Colonic mucosa (tissue), 4 donors: ENCODE measurements around the gene PHF21B. TPM values are rescaled to one million over a fixed set of nuclear protein-coding genes. Genes with fewer than 3 reads are reported as not detected.

Experiments
- DNase-seq: peaks from one replicate; pipeline ENCODE4 v3.0.0-alpha.2; 2020
- H3K27ac ChIP-seq: fragments of 200-600 bp; one replicate; pipeline ENCODE4 v1.8.0; 2021
- H3K27me3 ChIP-seq: fragments of 200-600 bp; one replicate; pipeline ENCODE4 v1.8.0; 2021
- H3K36me3 ChIP-seq: fragments of 200-600 bp; one replicate; pipeline ENCODE4 v1.8.0; 2021
- H3K4me1 ChIP-seq: fragments of 200-600 bp; one replicate; pipeline ENCODE4 v1.8.0; 2021; ENCODE audit warnings: mild to moderate bottlenecking
- H3K4me3 ChIP-seq: fragments of 200-600 bp; one replicate; pipeline ENCODE4 v1.8.0; 2021
- H3K9ac ChIP-seq, 2 donors: one replicate each; pipeline ENCODE4 v1.7.0; 2013; ENCODE audit warnings: control low read depth in 2 of 2, low read depth in 2 of 2, low read length in 2 of 2
- H3K9me3 ChIP-seq: fragments of 200-600 bp; one replicate; pipeline ENCODE4 v1.8.0; 2021
- intact Hi-C: fragments of 100-400 bp; cut with DNase I; formaldehyde crosslinking; loops from one replicate; pipeline ENCODE4 v1.14.1; 2022
- total RNA-seq, 2 donors: library from RNA; stranded (reverse); fragmentation: NEBNext Ultra II Directional in 1 of 2; extraction: Animal tissue kit (Norgen Biotek cat#: 25700) in 1 of 2; gene quantifications; one replicate each; pipeline ENCODE4 v1.2.1, GENCODE V29; 2021
- TF ChIP-seq, protein P1 (sequence below): fragments of 200-600 bp; IDR thresholded peaks from one replicate; pipeline ENCODE4 v1.8.0; 2022; ENCODE audit warnings: antibody characterized with exemption, mild to moderate bottlenecking
- donor health status: healthy.
- donor health status: DM: no; HTN: no; CAD: no.
- donor health status: DM: no; HTN: no; CAD: no.

PHF21B gene
- total RNA-seq, 2 donors from 2014 or later, result not detected

- no peak for DNase-seq
- Histone ChIP-seq H3K27ac (no peak overlapping the region), H3K4me1 (no peaks in the 10 kb centered on the region), H3K9ac (no peak overlapping the region), H3K36me3 (no peaks in the 10 kb centered on the region), H3K27me3 (no peaks in the 10 kb centered on the region), H3K4me3 (no peak overlapping the region), H3K9me3 (no peaks in the 10 kb centered on the region)
- TF ChIP-seq, protein P1, sequence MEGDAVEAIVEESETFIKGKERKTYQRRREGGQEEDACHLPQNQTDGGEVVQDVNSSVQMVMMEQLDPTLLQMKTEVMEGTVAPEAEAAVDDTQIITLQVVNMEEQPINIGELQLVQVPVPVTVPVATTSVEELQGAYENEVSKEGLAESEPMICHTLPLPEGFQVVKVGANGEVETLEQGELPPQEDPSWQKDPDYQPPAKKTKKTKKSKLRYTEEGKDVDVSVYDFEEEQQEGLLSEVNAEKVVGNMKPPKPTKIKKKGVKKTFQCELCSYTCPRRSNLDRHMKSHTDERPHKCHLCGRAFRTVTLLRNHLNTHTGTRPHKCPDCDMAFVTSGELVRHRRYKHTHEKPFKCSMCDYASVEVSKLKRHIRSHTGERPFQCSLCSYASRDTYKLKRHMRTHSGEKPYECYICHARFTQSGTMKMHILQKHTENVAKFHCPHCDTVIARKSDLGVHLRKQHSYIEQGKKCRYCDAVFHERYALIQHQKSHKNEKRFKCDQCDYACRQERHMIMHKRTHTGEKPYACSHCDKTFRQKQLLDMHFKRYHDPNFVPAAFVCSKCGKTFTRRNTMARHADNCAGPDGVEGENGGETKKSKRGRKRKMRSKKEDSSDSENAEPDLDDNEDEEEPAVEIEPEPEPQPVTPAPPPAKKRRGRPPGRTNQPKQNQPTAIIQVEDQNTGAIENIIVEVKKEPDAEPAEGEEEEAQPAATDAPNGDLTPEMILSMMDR, result no peak
- intact Hi-C loops, result no loop called here
These were observed 19.0 kb downstream of the PHF21B start for GRCh38 chr22:44990810-44991209.

DNA sequence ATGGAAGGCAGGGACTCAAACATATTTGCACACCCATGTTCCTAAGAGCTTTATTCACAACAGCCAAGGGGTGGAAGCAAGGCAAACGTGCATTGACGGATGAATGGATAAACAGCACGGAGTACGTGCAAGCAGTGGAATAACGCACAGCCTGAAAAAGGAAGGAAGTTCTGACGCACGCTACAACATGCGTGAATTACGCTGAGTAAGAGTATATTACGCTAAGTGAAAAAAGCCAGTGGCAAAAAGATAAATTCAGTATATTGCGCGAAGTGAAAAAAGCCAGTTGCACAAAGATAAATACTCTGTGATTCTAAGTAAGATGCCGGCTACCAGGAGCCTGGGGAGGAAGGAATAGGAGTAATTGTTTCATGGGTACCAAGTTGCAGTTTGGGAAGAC lies 19.5 kb downstream of the PHF21B start:
- intact Hi-C loops, result no loop called here
- H3K4me3 ChIP-seq, result no peak overlapping the region
- no peaks in the 10 kb centered on the region for H3K36me3 ChIP-seq
- H3K9me3 ChIP-seq, result no peaks in the 10 kb centered on the region
- DNase-seq, result no peak
- no peak overlapping the region for H3K9ac ChIP-seq
- H3K27me3 ChIP-seq, result no peaks in the 10 kb centered on the region
- H3K4me1 ChIP-seq, result no peaks in the 10 kb centered on the region
- TF ChIP-seq, protein P1, result no peak
- H3K27ac ChIP-seq, result no peak overlapping the region

GRCh38 chr22:44988671-44989070 lies 21.1 kb downstream of the PHF21B start:
- H3K4me1 ChIP-seq, result no peaks in the 10 kb centered on the region
- no peak overlapping the region for H3K4me3 ChIP-seq
- no peak overlapping the region for H3K27ac ChIP-seq
- no peaks in the 10 kb centered on the region for H3K9me3 ChIP-seq
- intact Hi-C loops, result no loop called here
- no peak for DNase-seq
- H3K36me3 ChIP-seq, result no peaks in the 10 kb centered on the region
- H3K9ac ChIP-seq, result no peak overlapping the region
- TF ChIP-seq, protein P1, result no peak
- H3K27me3 ChIP-seq, result no peaks in the 10 kb centered on the region

DNA sequence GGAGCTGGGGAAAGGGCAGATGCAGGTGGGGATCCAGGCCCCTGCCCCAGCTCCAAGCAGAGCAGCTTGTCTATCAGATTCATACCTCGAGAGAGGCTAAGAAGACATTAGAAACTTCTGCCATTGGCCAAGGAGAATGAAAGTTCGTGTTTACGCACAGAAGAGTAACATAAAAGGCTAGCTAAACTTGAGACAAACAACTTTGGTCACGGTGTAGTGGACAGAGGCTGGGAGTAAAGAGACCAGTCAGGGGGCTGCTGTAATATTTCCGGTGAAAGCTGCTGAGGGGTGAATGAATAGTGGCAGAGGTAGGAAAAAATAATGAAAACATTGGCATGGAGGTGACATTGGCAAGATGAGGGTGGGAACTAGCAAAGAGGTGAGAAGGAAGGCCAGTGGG lies 22.9 kb downstream of the PHF21B start:
- TF ChIP-seq, protein P1, result no peak
- no peaks in the 10 kb centered on the region for H3K27me3 ChIP-seq
- no peaks in the 10 kb centered on the region for H3K4me1 ChIP-seq
- intact Hi-C loops, result no loop called here
- DNase-seq, result no peak
- H3K36me3 ChIP-seq, result no peaks in the 10 kb centered on the region
- H3K27ac ChIP-seq, result no peak overlapping the region
- no peaks in the 10 kb centered on the region for H3K9me3 ChIP-seq
- no peak overlapping the region for H3K9ac ChIP-seq
- H3K4me3 ChIP-seq, result no peak overlapping the region

DNA sequence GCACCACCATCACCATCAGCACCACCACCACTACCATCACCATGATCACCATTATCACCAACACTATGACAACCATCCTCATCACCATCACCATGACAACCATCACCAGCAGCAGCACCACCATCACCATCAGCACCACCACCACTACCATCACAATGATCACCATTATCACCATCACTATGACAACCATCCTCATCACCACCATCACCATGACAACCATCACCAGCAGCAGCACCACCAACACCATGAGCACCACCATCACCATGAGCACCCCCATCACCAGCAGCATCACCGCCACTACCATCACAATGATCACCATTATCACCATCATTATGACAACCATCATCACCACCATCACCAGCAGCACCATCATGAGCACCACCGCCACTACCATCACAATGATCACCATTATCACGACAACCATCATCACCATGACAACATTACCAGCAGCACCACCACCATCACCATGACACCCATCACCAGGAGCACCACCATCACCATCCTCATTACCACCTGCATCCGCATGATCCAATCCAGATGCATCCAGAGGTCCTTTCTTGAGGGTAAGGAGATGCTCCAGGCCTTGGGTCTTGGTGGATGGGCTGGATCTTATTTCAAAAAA lies 23.8 kb downstream of the PHF21B start:
- Histone ChIP-seq H3K27ac (no peak overlapping the region), H3K4me3 (no peak overlapping the region), H3K36me3 (no peaks in the 10 kb centered on the region), H3K27me3 (no peaks in the 10 kb centered on the region), H3K4me1 (no peaks in the 10 kb centered on the region), H3K9ac (no peak overlapping the region), H3K9me3 (no peaks in the 10 kb centered on the region)
- intact Hi-C loops, result no loop called here
- no peak for DNase-seq
- TF ChIP-seq, protein P1, result no peak
